ENCODE results near the gene RECK.
A peak's percentile ranks its signal among the peaks of the same experiment; 100 is the strongest.

RECK gene

DNA sequence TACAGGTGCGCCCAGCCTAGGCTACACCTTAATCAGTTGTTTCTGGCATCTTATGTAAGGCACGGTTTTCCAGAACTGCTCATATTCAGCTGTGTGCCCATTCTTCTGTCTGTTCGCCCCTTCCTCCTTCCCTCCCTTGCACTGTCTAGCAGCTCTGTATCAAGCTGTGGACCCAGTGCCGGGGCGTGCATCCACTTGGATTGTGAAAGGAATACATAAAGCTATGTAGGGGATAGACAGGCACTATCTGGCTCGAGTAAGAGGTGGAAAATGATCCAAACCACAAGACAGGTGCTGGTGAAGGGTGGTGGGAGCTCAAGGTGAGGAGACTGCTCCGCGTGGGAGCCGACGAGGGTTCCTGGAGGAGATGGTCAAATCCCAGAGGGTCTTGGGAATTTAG lies 101.8 kb downstream of the RECK start:
- no peak for DNase-seq (ENCODE audit: low read depth)

DNA sequence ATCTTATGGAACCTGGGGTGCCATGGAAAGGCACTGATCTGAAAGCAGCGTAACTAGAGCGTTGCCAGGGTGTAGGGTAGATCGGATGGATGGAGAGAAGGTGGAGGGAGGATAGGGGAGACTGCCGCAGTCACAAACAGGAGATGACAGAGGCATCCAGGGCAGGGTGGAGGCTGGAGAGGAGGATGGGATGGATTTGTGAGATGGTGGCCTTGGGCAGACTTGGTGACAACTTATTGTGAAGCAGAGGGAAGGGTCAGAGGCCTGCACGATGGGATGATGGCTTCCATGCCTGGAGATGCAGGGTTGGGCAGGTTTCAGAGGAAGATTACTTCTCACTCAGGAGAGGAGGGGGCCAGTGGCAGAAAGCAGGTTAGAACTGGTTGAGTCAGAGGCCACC lies 102.2 kb downstream of the RECK start:
- no peak for DNase-seq (ENCODE audit: low read depth)

DNA sequence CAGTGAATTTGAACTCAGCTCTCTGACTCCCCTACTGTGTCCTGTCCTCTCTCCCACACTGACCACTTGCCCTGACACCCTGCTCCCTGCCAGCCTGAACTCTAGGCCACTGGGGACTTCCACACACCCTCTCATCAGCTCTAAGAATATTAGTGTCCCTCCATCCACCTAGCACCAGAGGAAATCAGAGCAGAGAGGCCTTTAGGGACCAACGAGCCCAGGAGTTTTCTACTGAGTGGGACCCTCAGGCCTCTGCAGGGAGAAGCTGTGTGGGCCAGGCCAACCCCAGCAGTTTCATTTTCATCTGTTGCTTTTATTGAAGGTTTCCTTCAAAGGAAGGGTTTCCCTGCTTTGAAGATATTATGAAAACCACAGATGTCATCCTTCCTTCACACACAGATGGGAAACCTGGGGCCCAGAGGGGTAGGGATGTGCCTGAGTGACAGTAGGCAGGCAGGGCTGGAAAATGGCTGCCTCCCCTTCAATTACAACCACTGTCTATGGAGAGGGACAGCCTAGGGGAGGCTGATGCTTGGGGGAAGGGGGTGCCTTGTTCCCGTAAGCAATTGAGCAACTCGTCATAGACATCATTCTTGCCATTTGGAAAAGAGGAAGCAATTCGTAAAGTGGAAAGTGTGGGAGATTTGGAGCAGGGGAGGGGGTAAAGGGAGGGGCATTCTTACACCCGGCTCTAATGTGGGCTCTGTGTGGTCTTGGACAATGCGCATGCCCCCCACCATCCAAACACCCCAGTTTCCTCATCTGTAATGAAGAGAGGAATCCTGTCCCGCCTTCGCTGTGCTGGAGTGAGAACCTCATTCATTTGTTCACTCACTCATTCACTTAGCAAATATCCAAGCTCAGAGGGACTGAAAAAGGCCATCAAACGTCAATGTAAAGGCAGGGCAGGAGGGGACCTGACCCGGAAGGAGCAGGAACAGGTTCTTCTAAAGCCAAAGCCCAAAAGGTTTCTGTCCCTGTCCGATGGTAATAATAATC lies 103.7 kb downstream of the RECK start:
- DNase-seq (ENCODE audit: low read depth), result no peak

DNA sequence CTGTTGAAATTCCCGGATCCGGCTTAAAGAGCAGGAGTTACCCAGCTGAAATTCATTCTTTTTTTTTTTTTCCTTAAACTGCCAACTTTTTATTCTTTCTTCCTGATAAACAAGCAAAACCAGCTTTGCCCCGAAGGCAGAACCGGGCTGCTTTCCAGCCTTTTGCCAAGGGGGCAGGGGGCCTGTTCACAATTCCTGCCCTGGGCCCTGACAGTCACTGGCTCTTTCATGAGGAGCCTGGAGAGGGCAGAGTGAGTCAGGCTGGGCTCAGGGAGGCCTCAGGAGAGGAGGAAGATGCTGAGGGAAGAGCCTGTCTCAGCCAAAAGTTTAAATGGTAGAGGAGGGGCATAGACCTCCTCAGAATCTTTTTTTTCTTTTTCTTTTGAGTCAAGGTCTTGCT lies 104.6 kb downstream of the RECK start:
- no peak for DNase-seq (ENCODE audit: low read depth)

DNA sequence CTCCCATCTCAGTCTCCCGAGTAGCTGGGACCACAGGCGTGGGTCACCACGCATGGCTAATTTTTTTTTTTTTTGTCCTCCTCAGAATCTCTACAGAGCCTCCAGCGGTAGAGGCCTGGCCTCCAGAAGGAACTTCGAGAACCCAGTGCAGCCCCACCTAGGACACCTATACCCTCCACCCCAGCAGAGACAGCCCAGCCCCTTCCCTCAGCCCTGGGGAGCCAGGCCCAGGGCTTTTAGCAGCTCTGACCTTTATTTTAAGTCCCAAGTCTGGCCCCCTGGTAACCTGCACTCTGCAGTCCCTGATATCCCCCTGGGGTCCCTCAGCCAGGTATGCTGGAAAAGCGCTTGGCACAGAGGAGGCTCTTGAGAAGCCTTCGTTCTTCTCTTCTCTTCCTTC lies 105.0 kb downstream of the RECK start:
- no peak for DNase-seq (ENCODE audit: low read depth)

DNA sequence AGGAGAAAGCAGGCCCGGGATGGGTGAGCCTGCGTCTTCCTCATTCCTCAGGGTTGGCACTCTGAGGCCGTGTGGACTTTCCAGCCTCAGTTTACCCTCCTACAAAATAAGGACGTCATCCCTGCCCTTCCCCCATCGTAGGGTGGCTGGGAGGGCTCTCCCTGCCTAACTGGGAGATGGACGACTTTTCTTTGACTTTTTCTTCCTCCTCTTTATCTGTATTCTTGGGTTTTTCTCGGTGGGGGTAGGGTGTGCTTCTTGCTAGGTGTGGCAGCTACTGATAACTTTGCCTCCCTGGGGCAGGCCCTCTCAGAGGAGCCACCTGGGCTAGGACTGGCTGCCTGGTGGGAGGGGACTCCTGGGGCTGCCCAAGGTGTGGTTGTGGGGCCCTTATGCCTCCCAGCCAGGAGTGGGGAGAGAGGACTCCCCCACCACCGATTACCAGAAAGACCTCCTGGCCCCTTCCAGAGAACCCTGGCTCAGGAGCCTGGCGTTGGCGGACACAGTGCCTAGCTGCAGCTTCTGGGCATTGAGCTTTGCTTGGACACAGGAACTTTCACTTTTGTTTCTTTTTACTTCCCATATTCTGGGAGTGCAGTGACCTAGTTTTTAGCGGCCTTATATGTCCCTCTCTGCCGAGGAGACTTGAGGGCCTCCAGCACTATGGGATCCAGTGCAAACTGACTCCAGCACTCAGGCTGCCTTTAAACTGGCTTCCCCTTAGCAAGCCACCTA lies 106.0 kb downstream of the RECK start:
- DNase-seq (ENCODE audit: low read depth), result no peak

DNA sequence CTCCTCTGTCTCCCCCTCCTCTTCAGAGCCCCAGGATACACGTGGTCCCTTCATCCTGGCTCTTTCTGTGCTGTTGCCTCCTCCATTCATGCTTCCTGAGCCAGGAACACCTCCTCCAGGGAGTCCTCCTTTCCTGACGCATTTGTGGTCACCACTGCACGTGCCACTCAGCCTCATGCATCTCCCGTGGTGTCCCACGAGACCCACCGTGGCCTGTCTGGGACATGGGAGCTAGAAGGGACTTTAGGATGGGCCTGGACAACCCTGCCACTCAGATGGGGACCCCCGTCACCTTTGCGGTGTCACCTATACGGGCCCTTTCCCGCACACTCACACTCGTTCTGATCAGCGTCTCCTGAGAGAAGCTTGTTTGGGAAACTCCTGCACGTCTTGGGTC lies 106.5 kb downstream of the RECK start:
- DNase-seq (ENCODE audit: low read depth), result no peak

DNA sequence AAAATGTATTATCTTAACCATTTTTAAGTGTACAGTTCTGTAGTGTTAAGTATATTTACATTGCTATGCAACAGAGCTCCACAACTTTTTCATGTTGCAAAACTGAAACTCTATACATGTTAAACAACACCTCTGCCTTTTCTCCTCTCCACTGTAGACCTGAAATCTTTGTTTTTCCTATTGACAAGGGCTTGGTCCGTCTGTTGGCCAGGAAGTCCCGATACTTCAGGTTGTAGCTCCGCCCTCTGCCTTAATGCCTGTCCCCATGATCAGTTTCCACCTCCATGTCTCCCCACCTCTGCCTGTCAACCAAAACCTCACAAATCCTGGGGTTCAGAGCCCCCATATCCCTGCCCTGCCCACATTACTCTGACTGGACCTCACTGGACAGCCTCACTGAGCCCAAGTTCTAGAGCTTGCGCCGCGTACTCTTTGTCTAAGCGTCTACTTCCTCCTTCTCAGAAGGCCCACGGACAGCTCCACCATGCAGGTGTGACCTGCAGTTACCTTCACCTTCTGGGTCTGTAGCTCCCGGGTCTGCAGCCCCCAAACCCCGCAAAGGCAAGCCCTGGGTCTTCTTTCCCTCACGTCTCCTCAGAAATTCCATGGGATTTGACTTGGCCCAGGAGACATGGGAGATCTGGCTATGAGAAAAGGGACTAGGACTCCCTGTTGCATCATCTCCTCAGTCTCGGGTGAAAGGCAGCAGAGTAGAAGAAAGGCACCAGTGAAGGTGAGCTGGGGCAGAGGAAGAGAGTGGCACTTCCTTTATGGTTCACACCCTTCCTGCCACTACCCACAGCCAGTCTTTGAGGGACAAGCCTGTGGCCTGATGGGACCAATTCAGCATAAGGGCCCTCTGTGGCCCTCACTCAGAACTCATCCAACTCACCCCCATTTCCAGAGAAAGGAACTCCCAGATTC lies 107.9 kb downstream of the RECK start:
- no peak for DNase-seq (ENCODE audit: low read depth)

DNA sequence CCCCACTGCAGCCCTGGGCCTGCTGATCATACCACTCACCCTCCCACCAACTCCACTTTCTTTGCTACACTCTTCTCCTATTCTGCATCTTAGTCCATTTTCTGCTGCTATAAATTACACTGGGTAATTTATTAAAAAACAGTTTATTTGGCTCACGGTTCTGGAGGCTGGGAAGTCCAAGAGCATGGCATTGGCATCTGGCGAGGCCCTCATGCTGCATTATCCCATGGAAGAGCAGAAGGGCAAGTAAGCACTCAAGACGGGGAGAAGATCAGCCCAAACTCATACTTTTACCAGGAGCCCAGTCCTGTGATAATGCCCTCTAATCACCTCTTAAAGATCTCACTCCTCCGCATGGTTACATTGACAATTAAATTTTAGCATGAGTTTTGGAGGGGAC lies 109.3 kb downstream of the RECK start:
- no peak for DNase-seq (ENCODE audit: low read depth)

DNA sequence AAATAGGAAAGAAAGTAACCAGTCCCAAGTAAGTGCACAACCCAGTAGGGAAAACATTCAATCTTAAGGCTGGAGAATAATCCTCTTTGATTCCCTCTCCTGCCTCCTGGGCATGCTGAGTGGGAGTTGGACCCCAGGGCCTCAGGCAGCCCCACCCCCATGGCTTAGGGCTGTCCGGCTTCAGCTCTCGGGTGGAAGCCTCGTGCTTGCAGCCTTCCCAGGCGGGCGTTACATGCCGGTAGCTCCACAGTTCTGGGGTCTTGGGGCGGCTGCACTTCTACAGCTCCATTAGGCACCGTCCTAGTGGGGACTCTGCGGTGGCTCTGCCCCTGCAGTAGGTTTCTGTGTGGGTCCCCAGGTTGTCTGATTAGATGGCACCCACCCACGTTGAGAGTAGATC lies 109.9 kb downstream of the RECK start:
- DNase-seq (ENCODE audit: low read depth), result no peak

DNA sequence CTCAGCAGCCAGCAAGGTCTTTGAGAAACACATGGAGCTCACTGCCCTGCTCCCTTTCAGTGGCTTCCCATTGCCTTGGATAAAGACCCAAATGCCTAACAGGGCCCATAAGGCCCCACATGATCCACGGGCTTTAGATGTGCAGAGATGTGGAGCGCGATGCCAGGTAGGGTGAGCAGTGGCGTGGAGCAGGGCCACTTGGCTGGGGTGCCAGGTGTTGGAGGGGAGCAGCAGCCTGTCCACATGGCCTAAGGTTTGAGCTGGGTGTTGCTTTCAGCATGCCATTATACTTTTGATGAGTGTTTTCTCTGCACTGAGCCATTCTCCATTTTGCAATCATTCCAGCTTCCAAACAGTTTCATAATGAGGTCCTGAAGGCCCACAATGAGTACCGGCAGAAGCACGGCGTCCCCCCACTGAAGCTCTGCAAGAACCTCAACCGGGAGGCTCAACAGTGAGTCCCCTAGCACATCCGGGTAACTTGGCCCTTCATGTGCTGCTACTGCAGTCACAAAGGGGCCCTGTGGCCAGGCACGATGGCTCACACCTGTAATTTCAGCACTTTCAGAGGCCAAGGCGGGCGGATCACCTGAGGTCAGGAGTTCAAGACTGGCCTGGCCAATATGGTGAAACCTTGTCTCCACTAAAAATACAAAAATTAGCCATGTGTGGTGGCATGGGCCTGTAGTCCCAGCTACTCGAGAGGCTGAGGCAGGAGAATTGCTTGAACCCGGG lies 110.9 kb downstream of the RECK start:
- DNase-seq (ENCODE audit: low read depth), result no peak

DNA sequence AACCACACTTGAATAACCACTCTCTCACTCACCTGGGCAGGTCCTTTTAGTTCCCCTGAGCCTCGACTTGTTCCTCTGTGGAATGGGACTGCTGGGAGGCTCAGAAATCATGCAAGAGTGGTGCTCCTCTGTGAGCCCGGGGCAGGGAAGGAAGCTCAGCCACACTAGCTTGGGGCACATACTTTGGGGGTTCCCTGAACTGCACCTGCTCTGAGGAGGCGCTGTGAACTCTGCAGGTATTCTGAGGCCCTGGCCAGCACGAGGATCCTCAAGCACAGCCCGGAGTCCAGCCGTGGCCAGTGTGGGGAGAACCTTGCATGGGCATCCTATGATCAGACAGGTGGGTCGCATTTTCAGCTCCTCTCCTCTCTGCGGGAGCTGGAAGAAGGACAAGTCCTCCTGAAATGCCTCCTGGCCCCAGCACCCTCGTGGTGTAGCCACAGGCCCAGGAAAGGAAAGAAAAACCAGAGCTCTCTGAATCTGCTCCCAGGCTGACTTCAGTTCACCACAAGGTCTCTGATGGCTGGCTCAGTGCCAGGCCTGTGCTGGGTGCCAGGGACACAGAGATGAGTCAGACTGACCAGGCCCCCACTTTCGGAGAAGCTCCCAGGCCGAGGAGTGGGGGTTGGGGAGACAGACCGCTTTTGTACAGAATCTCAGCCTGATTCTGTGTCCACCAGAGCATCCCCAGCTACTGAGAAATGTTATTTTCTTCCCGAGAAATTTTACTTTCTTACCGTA lies 111.8 kb downstream of the RECK start:
- DNase-seq (ENCODE audit: low read depth), result peak; percentile 61

DNA sequence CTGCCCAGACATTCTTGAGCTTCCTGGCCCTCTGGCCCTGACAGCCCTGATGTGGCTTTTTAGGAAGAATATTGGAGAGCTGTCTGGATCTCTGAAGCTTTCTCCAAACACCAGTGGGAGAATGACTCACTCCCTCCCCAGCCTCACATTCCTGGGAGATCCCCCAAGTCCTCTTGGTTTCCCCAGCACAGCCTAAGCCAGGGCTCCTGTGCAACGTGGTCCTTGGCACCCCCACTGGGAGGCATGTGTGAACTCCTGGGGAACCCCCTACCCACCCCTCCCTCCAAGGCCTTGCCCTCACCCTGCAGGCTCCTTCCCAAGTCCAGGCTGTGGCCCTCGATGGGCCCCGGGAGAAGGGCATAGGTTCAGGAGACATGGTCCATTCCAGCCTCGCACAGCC lies 112.5 kb downstream of the RECK start:
- DNase-seq (ENCODE audit: low read depth), result no peak

DNA sequence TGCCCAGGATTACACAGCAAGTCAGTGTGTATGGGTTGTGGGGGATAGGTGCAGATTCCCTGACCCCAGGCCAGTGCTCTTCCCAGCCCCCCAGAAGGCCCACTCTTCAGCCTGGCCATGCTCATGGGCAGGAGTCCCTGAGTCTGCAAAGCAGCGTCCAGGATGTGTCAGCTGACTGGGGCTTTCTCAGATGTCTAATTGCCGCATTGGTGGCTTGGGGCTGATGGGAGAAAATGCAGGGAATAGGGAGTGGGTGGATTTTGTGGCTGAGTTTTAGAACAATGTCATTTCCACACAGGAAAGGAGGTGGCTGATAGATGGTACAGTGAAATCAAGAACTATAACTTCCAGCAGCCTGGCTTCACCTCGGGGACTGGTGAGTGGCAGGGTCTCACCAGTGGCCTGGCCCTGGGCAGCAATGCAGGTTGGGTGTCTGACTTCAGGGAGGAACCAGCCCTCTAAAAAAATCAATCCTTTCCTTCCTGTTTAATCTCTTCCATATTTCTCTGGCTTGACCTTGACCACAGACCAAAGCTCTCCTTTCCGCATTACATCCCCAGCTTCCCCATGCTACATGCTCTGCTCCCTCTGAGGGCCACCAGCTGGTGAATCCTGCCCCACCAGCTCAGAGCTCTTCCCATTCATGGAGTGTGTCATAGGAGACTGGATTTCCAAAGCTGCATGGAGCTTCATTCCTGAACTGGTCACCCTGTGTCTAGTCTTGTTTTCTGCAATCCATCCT lies 114.0 kb downstream of the RECK start:
- no peak for DNase-seq (ENCODE audit: low read depth)

DNA sequence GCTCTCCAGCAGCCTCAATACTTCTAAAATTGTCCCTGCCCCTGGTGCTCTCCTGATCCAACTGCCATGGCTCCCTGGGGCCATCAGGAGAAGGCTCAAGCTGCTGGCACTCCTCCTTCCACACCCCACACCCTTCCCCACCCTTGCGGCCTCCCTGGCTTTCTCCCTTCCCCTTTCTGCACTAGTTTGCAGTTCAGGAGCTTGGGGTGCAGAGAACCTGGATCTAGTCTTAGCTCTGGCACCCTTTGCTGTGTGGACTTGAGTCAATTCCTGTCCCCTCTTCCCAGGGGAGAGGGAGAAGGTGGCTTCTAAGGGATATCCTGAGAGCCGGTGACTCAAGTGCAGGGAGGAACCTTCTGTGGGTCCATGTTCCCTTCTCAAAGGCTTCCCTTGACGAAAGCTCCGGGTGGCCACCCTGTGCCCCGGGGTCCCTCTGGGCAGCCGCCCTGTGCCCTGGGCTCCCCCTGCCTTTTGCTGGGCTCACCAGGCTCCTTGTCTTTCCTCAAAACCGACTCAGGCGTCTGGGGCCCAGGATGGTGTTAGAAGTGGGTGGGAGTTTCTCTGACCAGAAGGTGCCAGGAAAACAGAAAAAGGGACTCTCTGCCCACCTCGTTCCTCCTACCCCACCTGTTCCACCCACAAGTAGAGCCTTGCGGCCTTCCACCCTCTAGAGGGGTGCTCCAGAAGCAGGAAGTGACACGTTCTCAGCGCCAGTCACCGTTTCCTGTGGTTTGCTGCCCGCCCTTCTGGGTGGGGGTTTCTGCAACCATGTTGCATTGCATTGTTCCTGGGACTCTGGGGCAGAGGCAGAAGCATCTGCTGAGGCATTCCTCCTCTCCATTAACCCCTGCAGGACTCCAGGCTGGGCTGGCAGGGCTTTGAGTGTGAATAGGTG lies 114.8 kb downstream of the RECK start:
- DNase-seq (ENCODE audit: low read depth), result peak; percentile 80

DNA sequence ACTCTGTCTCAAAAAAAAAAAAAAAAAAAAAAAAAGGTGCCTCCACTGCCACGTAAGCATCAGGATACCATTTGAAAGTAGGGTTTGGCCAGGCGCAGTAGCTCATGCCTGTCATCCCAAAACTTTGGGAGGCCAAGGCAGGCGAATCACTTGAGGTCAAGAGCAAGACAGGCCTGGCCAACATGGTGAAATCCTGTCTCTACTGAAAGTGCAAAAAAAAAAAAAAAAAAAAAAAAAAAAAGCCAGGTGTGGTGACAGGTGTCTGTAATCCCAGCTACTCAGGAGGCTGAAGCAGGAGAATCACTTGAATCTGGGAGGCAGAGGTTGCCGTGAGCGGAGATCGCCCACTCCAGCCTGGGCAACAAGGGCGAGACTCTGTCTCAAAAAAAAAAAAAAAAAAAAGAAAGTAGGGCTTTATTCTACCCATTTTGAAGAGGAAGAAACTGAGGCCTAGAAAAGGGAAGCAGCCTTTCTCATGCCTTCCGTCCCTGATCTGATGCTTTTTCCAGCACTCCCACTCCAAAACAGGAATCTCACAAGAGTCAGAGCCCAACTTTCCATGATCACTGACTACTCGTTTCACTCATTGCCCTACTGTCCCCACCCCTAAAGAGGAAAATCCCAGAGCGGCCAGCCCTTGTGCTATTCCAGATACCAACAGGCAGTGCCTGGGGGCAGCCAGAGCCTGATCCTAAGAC lies 116.2 kb downstream of the RECK start:
- DNase-seq (ENCODE audit: low read depth), result no peak

DNA sequence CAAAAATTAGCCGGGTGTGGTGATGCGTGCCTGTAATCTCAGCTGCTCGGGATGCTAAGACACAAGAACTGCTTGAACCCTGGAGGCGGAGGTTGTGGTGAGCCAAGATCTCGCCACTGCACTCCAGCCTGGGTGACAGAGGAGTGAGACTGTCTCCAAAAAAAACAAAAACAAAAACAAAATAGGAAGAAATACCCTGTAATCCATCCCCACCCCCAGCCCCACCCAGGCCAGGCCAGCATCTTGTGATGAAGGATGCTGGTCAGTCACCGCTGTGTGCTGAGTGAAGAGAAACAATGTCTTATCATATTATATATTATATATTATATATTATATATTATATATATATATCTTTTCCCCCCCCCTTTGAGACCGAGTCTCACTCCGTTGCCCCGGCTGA lies 117.0 kb downstream of the RECK start:
- DNase-seq (ENCODE audit: low read depth), result no peak

DNA sequence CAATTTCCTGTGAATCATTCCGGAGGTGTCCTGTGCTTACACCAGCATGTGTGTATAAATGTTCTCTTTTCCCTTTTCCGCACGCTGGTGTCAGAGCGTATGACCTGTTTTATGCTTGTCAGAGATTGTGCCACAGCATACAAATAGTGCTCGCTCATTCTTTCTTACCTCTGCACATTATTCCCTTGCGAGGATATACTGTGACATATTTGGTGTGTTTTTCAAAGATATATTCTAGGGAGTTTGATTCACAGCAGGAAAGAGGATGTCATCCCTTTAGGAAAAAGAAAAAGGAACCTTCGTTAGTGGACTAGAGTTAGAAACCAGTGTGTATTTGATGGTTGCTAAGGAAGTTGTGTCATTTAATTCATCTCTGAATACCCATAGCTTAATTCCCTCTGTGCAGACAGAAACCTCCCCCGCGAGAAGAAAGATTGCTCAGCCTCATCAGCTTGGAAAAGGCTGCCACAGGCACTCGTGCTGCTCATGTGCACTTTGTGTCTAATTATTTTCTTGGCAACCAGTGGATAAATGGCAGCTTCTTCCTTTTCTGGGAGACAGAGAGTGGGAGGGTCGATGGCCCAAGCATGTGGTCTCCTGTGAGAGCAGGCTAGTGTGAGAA lies 117.7 kb downstream of the RECK start:
- DNase-seq (ENCODE audit: low read depth), result no peak

Measured in stimulated activated CD8-positive, alpha-beta memory T cell treated with anti-CD3 and anti-CD28 coated beads, Interleukin-12 subunit alpha, Interleukin-12 subunit beta, amount 100 ng/mL, for 4 hours (primary cell).